Bronchial epithelial cell (primary cell): ENCODE results near the gene PLXNA4. TPM values are rescaled to one million over a fixed set of nuclear protein-coding genes. Genes with fewer than 3 reads are reported as not detected.

Source experiments
- DNase-seq: peaks from one replicate; pipeline ENCODE4 v3.0.0-alpha.2; 2010; ENCODE audit warnings: low read depth
- FAIRE-seq: peaks from 2 replicates; lab custom pipeline; 2011; peaks lifted over from hg19 to GRCh38; lab: Jason Lieb, UNC
- H3K27me3 ChIP-seq: 2 replicates; pipeline ENCODE4 v1.5.1; 2011; ENCODE audit warnings: low read length; ENCODE audit not compliant: control insufficient read depth, insufficient read depth
- H3K36me3 ChIP-seq: 2 replicates; pipeline ENCODE4 v1.5.1; 2011; ENCODE audit warnings: low read length; ENCODE audit not compliant: control insufficient read depth, insufficient read depth
- H3K4me3 ChIP-seq: 2 replicates; pipeline ENCODE4 v1.5.1; 2011; ENCODE audit warnings: mild to moderate bottlenecking, low read depth, low read length, control low read depth
- CTCF ChIP-seq: IDR thresholded peaks from 2 replicates; pipeline ENCODE4 v1.5.1; 2011; ENCODE audit warnings: mild to moderate bottlenecking, moderate library complexity, low read length, control low read depth, inconsistent platforms; ENCODE audit not compliant: insufficient read depth, severe bottlenecking
- total RNA-seq: library from RNA; depleted of rRNA; stranded (reverse); fragments of >200 nt; gene quantifications from 2 replicates; pipeline ENCODE4 v1.2.1, GENCODE V29; 2014

The PLXNA4 gene
- total RNA-seq, 1 donor from 2014 or later, result under 0.01 TPM

- Histone ChIP-seq H3K36me3 (no peaks in the 10 kb centered on the region), H3K27me3 (no peaks in the 10 kb centered on the region), H3K4me3 (no peak overlapping the region)
- DNase-seq (no peak), FAIRE-seq (no peak)
- TF ChIP-seq CTCF, result no peak
Observed at GRCh38 chr7:132415259-132415658, 161.0 kb downstream of the PLXNA4 start.

GRCh38 chr7:132414857-132415256 is 161.4 kb downstream of the PLXNA4 start:
- no peak for TF ChIP-seq CTCF
- no peak for FAIRE-seq
- no peaks in the 10 kb centered on the region for H3K27me3 ChIP-seq

GRCh38 chr7:132412435-132412834 is 163.8 kb downstream of the PLXNA4 start:
- FAIRE-seq, result no peak
- no peak overlapping the region for H3K4me3 ChIP-seq
- no peak for TF ChIP-seq CTCF
- no peaks in the 10 kb centered on the region for H3K27me3 ChIP-seq
- H3K36me3 ChIP-seq, result no peaks in the 10 kb centered on the region
- DNase-seq, result no peak

More at GRCh38 chr7:132414857-132415256, 161.4 kb downstream of the PLXNA4 start:
- no peak overlapping the region for H3K4me3 ChIP-seq
- H3K36me3 ChIP-seq, result no peaks in the 10 kb centered on the region
- DNase-seq, result no peak

GRCh38 chr7:132410861-132411541 is 165.3 kb downstream of the PLXNA4 start:
- H3K4me3 ChIP-seq, result no peak overlapping the region
- H3K27me3 ChIP-seq, result no peaks in the 10 kb centered on the region
- TF ChIP-seq CTCF, result no peak
- DNase-seq (no peak), FAIRE-seq (no peak)
- H3K36me3 ChIP-seq, result no peaks in the 10 kb centered on the region

GRCh38 chr7:132410385-132410784 is 165.9 kb downstream of the PLXNA4 start:
- H3K4me3 ChIP-seq, result no peak overlapping the region
- H3K36me3 ChIP-seq, result no peaks in the 10 kb centered on the region
- TF ChIP-seq CTCF, result no peak
- FAIRE-seq (no peak), DNase-seq (no peak)
- H3K27me3 ChIP-seq, result no peaks in the 10 kb centered on the region

- no peak for TF ChIP-seq CTCF
- no peak for FAIRE-seq
- no peaks in the 10 kb centered on the region for H3K27me3 ChIP-seq
- no peak overlapping the region for H3K4me3 ChIP-seq
- DNase-seq, result no peak
- H3K36me3 ChIP-seq, result no peaks in the 10 kb centered on the region
Observed at GRCh38 chr7:132407764-132408163, 168.5 kb downstream of the PLXNA4 start.
